Peyer's patch (tissue), 4 donors: ENCODE measurements around the gene HAUS1.

ENCODE experiments used
- POLR2A ChIP-seq, 2 donors: fragments of 450-650 bp; IDR thresholded peaks; one replicate each; pipeline ENCODE4 v1.5.1; 2017; ENCODE audit warnings: antibody characterized with exemption in 2 of 2, mild to moderate bottlenecking in 2 of 2, moderate library complexity in 2 of 2
- TF ChIP-seq, protein P1 (sequence below), 6 experiments: fragments of 450-650 bp in 4 of 6; fragments of 200-600 bp in 2 of 6; sonication (generic) in 1 of 6; IDR thresholded peaks; one replicate each; pipeline ENCODE4 v1.5.1; 2017 to 2019; ENCODE audit warnings: antibody characterized with exemption in 6 of 6, mild to moderate bottlenecking in 3 of 6, moderate library complexity in 1 of 6

DNA sequence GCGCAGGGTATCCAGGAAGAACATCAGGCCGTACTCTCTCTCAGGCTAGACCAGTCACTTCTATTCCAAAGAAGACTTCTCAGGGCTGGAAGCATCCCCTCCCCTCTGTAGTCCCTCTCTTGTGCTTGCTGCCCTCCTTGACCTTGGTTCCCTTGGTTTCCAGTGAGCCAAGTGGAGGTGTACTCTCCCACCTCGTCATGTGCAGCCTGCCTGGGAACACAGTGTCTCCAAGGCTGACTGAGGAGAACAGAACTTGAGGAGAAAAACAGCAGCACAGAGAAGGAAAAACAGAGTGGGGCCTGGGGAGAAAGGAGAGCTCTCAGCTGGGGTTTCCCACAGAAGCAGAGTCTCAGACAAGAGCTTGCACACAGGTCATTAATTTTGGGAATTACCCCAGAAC is 52.7 kb downstream of the HAUS1 start:
- no peak for TF ChIP-seq POLR2A (IDR thresholded peaks at IDR 0.05)
- TF ChIP-seq, protein P1, sequence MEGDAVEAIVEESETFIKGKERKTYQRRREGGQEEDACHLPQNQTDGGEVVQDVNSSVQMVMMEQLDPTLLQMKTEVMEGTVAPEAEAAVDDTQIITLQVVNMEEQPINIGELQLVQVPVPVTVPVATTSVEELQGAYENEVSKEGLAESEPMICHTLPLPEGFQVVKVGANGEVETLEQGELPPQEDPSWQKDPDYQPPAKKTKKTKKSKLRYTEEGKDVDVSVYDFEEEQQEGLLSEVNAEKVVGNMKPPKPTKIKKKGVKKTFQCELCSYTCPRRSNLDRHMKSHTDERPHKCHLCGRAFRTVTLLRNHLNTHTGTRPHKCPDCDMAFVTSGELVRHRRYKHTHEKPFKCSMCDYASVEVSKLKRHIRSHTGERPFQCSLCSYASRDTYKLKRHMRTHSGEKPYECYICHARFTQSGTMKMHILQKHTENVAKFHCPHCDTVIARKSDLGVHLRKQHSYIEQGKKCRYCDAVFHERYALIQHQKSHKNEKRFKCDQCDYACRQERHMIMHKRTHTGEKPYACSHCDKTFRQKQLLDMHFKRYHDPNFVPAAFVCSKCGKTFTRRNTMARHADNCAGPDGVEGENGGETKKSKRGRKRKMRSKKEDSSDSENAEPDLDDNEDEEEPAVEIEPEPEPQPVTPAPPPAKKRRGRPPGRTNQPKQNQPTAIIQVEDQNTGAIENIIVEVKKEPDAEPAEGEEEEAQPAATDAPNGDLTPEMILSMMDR (IDR thresholded peaks at IDR 0.05), result no peak
